H1 (cell line): ENCODE measurements around the gene RAB1A. TPM values are rescaled to one million over a fixed set of nuclear protein-coding genes. Genes with fewer than 3 reads are reported as not detected.

ENCODE experiments used
- CTCF ChIA-PET: fragments of 300-600 bp; sonication (Branson Sonifier 250); formaldehyde crosslinking; loops from one replicate; lab custom pipeline; 2021; ENCODE audit not compliant: partially characterized antibody; lab: Charles Lee
- POLR2A ChIA-PET: fragments of 300-600 bp; sonication (Branson Sonifier 250); formaldehyde crosslinking; loops from one replicate; lab custom pipeline; 2021; ENCODE audit warnings: inconsistent platforms; ENCODE audit not compliant: partially characterized antibody; lab: Charles Lee
- DNase-seq, 2 experiments: peaks; one replicate each; pipeline versions ENCODE4 v3.0.0 to v3.0.0-alpha.2; 2010 to 2022; ENCODE audit warnings: low spot score in 2 of 2, low read depth in 1 of 2, mixed read lengths in 1 of 2
- FAIRE-seq: peaks from 2 replicates; lab custom pipeline; 2011; peaks lifted over from hg19 to GRCh38; lab: Jason Lieb, UNC
- H2AFZ ChIP-seq: 2 replicates; pipeline ENCODE4 v1.8.1; 2012; ENCODE audit warnings: low read length, inconsistent platforms
- H2AK5ac ChIP-seq: 2 replicates; pipeline ENCODE4 v1.6.1; 2013; ENCODE audit warnings: low read depth, low read length
- H2BK120ac ChIP-seq: replicated peaks from 2 replicates; pipeline ENCODE3; 2013; ENCODE audit warnings: low read depth, low read length, inconsistent platforms
- H2BK12ac ChIP-seq: 2 replicates; pipeline ENCODE4 v1.6.1; 2013; ENCODE audit warnings: low read depth, low read length
- H2BK15ac ChIP-seq: 2 replicates; pipeline ENCODE4 v1.6.1; 2013; ENCODE audit warnings: low read length
- H2BK20ac ChIP-seq: 2 replicates; pipeline ENCODE4 v1.6.1; 2013; ENCODE audit warnings: low read length
- H2BK5ac ChIP-seq: 2 replicates; pipeline ENCODE4 v1.6.1; 2013; ENCODE audit warnings: low read depth, low read length
- H3K14ac ChIP-seq: 2 replicates; pipeline ENCODE4 v1.6.1; 2013; ENCODE audit warnings: inconsistent platforms; ENCODE audit not compliant: insufficient read length
- H3K18ac ChIP-seq: 2 replicates; pipeline ENCODE4 v1.6.1; 2013; ENCODE audit warnings: low read length; ENCODE audit errors: extremely low read depth
- H3K23ac ChIP-seq: 2 replicates; pipeline ENCODE4 v1.6.1; 2013; ENCODE audit warnings: inconsistent platforms; ENCODE audit not compliant: insufficient read length
- H3K23me2 ChIP-seq: 2 replicates; pipeline ENCODE4 v1.6.1; 2013; ENCODE audit warnings: low read depth, low read length
- H3K27ac ChIP-seq: 2 replicates; pipeline ENCODE4 v1.6.1; 2011; ENCODE audit warnings: low read depth, low read length, inconsistent platforms
- H3K27me3 ChIP-seq, 4 experiments: replicated peaks in 1 of 4; 1 replicate in 1 of 4; 2 replicates in 3 of 4; pipeline versions ENCODE4 v1.6.1 to v1.8.1; 2011 to 2013; ENCODE audit warnings: low read length in 3 of 4, mild to moderate bottlenecking in 3 of 4, inconsistent platforms in 2 of 4, mixed read lengths in 2 of 4, moderate library complexity in 1 of 4; ENCODE audit not compliant: control insufficient read depth in 3 of 4, insufficient read depth in 3 of 4; ENCODE audit errors: extremely low read depth in 1 of 4
- H3K36me3 ChIP-seq, 4 experiments: 2 replicates each; pipeline versions ENCODE4 v1.6.1 to v1.8.1; 2011 to 2013; ENCODE audit warnings: mild to moderate bottlenecking in 4 of 4, low read length in 3 of 4, moderate library complexity in 2 of 4, control low read depth in 1 of 4, inconsistent platforms in 1 of 4; ENCODE audit not compliant: insufficient read depth in 4 of 4, control insufficient read depth in 2 of 4
- H3K4ac ChIP-seq: replicated peaks from 2 replicates; pipeline ENCODE3; 2013; ENCODE audit warnings: low read length, low read depth, mixed read lengths, inconsistent platforms; ENCODE audit not compliant: insufficient read length
- H3K4me1 ChIP-seq, 4 experiments: replicated peaks in 1 of 4; 1 replicate in 1 of 4; 2 replicates in 3 of 4; pipeline versions ENCODE4 v1.6.1 to v1.8.1; 2011 to 2013; ENCODE audit warnings: low read length in 3 of 4, inconsistent platforms in 2 of 4, mixed read lengths in 1 of 4; ENCODE audit not compliant: insufficient read depth in 4 of 4, control insufficient read depth in 3 of 4
- H3K4me2 ChIP-seq, 2 experiments: 2 replicates each; pipeline versions ENCODE4 v1.6.1 to v1.8.1; 2011 to 2013; ENCODE audit warnings: low read depth in 2 of 2, low read length in 2 of 2, control low read depth in 1 of 2, inconsistent platforms in 1 of 2, mild to moderate bottlenecking in 1 of 2; ENCODE audit not compliant: insufficient read depth in 1 of 2
- H3K4me3 ChIP-seq, 4 experiments: fragments of 200-600, 300-600 bp in 1 of 4; sonication (generic), shearing (Covaris generic), sonication (Bioruptor Twin) in 1 of 4; 2 replicates each; pipeline versions ENCODE4 v1.5.1 to v1.8.1; 2011 to 2016; ENCODE audit warnings: low read length in 4 of 4, low read depth in 3 of 4, control low read depth in 2 of 4, inconsistent platforms in 2 of 4, mild to moderate bottlenecking in 2 of 4, mixed read lengths in 1 of 4, moderate library complexity in 1 of 4; ENCODE audit not compliant: insufficient read depth in 2 of 4; ENCODE audit errors: extremely low read depth in 1 of 4
- H3K56ac ChIP-seq: replicated peaks from 2 replicates; pipeline ENCODE3; 2013; ENCODE audit warnings: low read depth, mild to moderate bottlenecking, mixed read lengths, low read length, inconsistent platforms; ENCODE audit not compliant: insufficient read length
- H3K79me1 ChIP-seq: 2 replicates; pipeline ENCODE4 v1.6.1; 2013; ENCODE audit warnings: low read depth, low read length, control low read depth
- H3K79me2 ChIP-seq, 2 experiments: 2 replicates each; pipeline versions ENCODE4 v1.6.1 to v1.8.1; 2012 to 2013; ENCODE audit warnings: low read length in 2 of 2, mild to moderate bottlenecking in 2 of 2, inconsistent platforms in 1 of 2; ENCODE audit not compliant: insufficient read depth in 2 of 2, control insufficient read depth in 1 of 2
- H3K9ac ChIP-seq, 4 experiments: replicated peaks in 1 of 4; 1 replicate in 1 of 4; 2 replicates in 3 of 4; pipeline versions ENCODE4 v1.6.1 to v1.8.1; 2011 to 2013; ENCODE audit warnings: low read depth in 3 of 4, low read length in 3 of 4, control low read depth in 2 of 4, mild to moderate bottlenecking in 2 of 4, moderate library complexity in 2 of 4, inconsistent platforms in 1 of 4; ENCODE audit errors: extremely low read depth in 1 of 4
- H3K9me3 ChIP-seq, 2 experiments: 2 replicates each; pipeline versions ENCODE4 v1.6.1 to v1.8.1; 2012 to 2013; ENCODE audit warnings: mild to moderate bottlenecking in 2 of 2, moderate library complexity in 2 of 2, control low read depth in 1 of 2, inconsistent platforms in 1 of 2, low read depth in 1 of 2, low read length in 1 of 2, mixed read lengths in 1 of 2; ENCODE audit not compliant: insufficient read depth in 2 of 2
- H4K20me1 ChIP-seq, 2 experiments: replicated peaks in 1 of 2; 2 replicates each; pipeline versions ENCODE3 to v1.8.1; 2011 to 2013; ENCODE audit warnings: inconsistent platforms in 2 of 2, low read length in 2 of 2, mild to moderate bottlenecking in 1 of 2; ENCODE audit not compliant: insufficient read depth in 2 of 2, control insufficient read depth in 1 of 2
- H4K5ac ChIP-seq: 2 replicates; pipeline ENCODE4 v1.6.1; 2013; ENCODE audit warnings: low read length, low read depth, mixed read lengths, inconsistent platforms; ENCODE audit not compliant: insufficient read length
- H4K8ac ChIP-seq: 2 replicates; pipeline ENCODE4 v1.8.0; 2013; ENCODE audit warnings: mild to moderate bottlenecking, moderate library complexity, low read length, inconsistent platforms; ENCODE audit not compliant: insufficient read depth; ENCODE audit errors: extremely low read depth
- H4K91ac ChIP-seq: replicated peaks from 2 replicates; pipeline ENCODE3; 2013; ENCODE audit warnings: low read length, mixed read lengths, inconsistent platforms; ENCODE audit not compliant: insufficient read length
- GABPA ChIP-seq: IDR thresholded peaks from 2 replicates; pipeline ENCODE4 v1.6.1; 2011; ENCODE audit warnings: mild to moderate bottlenecking, low read length, moderate library complexity, borderline replicate concordance; ENCODE audit not compliant: insufficient read depth
- POLR2A ChIP-seq, 2 experiments: IDR thresholded peaks; 1 replicate in 1 of 2; 2 replicates in 1 of 2; pipeline ENCODE4 v1.6.1; 2011; ENCODE audit warnings: low read depth in 2 of 2, low read length in 2 of 2, mild to moderate bottlenecking in 2 of 2; ENCODE audit errors: control extremely low read depth in 1 of 2
- WGBS, 2 experiments: shearing (Covaris generic) in 1 of 2; methylation state at CpG; one replicate each; pipeline versions ENCODE4 v1.1.6 to v1.1.7; 2013 to 2015; ENCODE audit warnings: low lambda C conversion rate in 2 of 2, mixed read lengths in 2 of 2, inconsistent platforms in 1 of 2, low coverage in 1 of 2, missing lambda C conversion rate in 1 of 2; ENCODE audit not compliant: insufficient replicate concordance in 2 of 2, insufficient coverage in 1 of 2, insufficient read length in 1 of 2; ENCODE audit errors: extremely low coverage in 1 of 2, missing lambda C conversion rate in 1 of 2; 5-methylcytosine and 5-hydroxymethylcytosine counted together
- polyA plus RNA-seq, 7 experiments: library from polyadenylated mRNA; depleted of rRNA in 3 of 7; stranded (reverse) in 5 of 7; unstranded in 2 of 7; fragments of >200 nt in 5 of 7; fragments of 200-250 nt in 2 of 7; gene quantifications; 1 replicate in 5 of 7; 2 replicates in 1 of 7; 4 replicates in 1 of 7; pipeline versions ENCODE4 v1.2.1 to v1.2.3, GENCODE V29; 2011 to 2013; ENCODE audit warnings: missing spikeins in 2 of 7, mixed read lengths in 2 of 7
- total RNA-seq: library from RNA; stranded (reverse); fragmentation: NEBNext Ultra II Directional; extraction: Animal tissue kit (Norgen Biotek cat#: 25700); gene quantifications from 2 replicates; pipeline ENCODE4 v1.2.1, GENCODE V29; 2021
- TF ChIP-seq, protein P1 (sequence below): IDR thresholded peaks from 2 replicates; pipeline ENCODE4 v1.6.1; 2011; ENCODE audit warnings: low read depth, mild to moderate bottlenecking, low read length; ENCODE audit not compliant: insufficient read depth

RAB1A gene
- total and polyA plus RNA-seq, 2 of the 8 experiments (the other 6 are each of a cell fraction or from before 2014, with no cell fraction given) = 77.9 to 120 TPM

DNA sequence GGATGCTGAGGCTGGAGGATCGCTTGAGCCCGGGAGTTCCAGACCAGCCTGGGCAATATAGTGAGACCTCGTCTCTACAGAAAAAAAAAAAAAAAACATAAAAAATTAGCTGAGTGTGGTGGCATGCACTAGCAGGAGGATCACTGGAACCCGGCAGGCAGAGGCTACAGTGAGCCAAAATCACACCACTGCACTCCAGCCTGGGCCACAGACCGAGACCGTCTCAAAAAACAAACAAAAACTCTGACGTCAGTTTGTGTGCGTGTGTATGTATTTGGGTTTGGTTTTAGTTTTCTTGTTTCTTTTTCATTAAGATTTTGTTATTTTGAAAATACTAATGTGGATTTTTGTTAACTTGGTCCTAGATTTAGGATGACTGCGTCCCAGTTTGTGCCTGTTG is 54.7 kb downstream of the RAB1A start:
- DNase-seq = peak in 1 of 2 experiments; percentile 22
- Histone ChIP-seq H2BK5ac (no peak overlapping the region), H3K36me3 (peaks cover 21 to 75% (median 43%) of the 10 kb centered on the region in 4 experiments), H3K14ac (no peak overlapping the region), H4K8ac (no peak overlapping the region), H3K79me2 (no peaks in the 10 kb centered on the region), H4K20me1 (peaks cover 18 to 23% of the 10 kb centered on the region in 2 experiments), H3K27me3 (no peaks in the 10 kb centered on the region), H3K4me3 (no peak overlapping the region), H3K23me2 (no peaks in the 10 kb centered on the region; the same call in 1 of the 2 replicates), H4K5ac (no peak overlapping the region), H3K4ac (no peak overlapping the region), H2AFZ (no peak overlapping the region), H2BK12ac (no peak overlapping the region), H2BK20ac (no peak overlapping the region), H2BK120ac (no peak overlapping the region), H3K4me1 (peaks cover 0 to 18% (median 5%) of the 10 kb centered on the region in 4 experiments), H3K79me1 (0 out of 2 replicates have a peak, but pooled peaks cover 2% of the 10 kb centered on the region), H2AK5ac (no peak overlapping the region), H3K4me2 (no peak overlapping the region), H3K18ac (no peak overlapping the region), H2BK15ac (no peak overlapping the region), H4K91ac (no peak overlapping the region), H3K9me3 (no peaks in the 10 kb centered on the region), H3K27ac (no peak overlapping the region), H3K56ac (no peak overlapping the region), H3K23ac (no peak overlapping the region), H3K9ac (no peak overlapping the region)
- WGBS, 2 experiments = 96% methylated on average over 8 of the region's 9 CpGs; no CpG with 5 or more reads in 1 of the 2 experiments
- FAIRE-seq = no peak
- CTCF ChIA-PET = interaction anchor here (1.0 to 6.2 kb wide), 4 partner anchors 10 to 111 kb away, joined by 5 to 27 read pairs (median 16); no protein-coding TSS in a partner anchor
- POLR2A ChIA-PET = interaction anchor here (0.8 to 3.2 kb wide), 4 partner anchors 10 to 50 kb away, joined by 3 to 12 read pairs (median 7); partner anchors contain the start of gene CEP68
- TF ChIP-seq GABPA (no peak), POLR2A (IDR thresholded peaks at IDR 0.05; ENCODE audit: control extremely low read depth in 1 of 2, low read depth in 2 of 2, low read length in 2 of 2) (no peak)
- TF ChIP-seq, protein P1, sequence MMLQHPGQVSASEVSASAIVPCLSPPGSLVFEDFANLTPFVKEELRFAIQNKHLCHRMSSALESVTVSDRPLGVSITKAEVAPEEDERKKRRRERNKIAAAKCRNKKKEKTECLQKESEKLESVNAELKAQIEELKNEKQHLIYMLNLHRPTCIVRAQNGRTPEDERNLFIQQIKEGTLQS = no peak
